A549 (cell line): Measurements from ENCODE around the gene LNPEP. TPM values are rescaled to one million over a fixed set of nuclear protein-coding genes. Genes with fewer than 3 reads are reported as not detected.

Experiments used
- ATAC-seq, 2 experiments: fragments of 200-7000 bp in 1 of 2; fragments of >200 bp in 1 of 2; cut with Nextera tagmentation in 1 of 2; cut with Tn5 transposase in 1 of 2; 3 replicates each; pipeline versions ENCODE4 v1.8.0 to v1.9.1; 2018 to 2020; ENCODE audit warnings: mild to moderate bottlenecking in 1 of 2, moderate library complexity in 1 of 2
- CTCF ChIA-PET: fragments of 300-600 bp; sonication (Branson Sonifier 250); formaldehyde crosslinking; extraction: SDS; loops from one replicate; lab custom pipeline; 2021; ENCODE audit warnings: antibody characterized with exemption, inconsistent platforms; lab: Yijun Ruan, JAX
- POLR2A ChIA-PET: fragments of 350-600 bp; formaldehyde crosslinking; extraction: SDS; loops from one replicate; lab custom pipeline; 2021; ENCODE audit warnings: antibody characterized with exemption, inconsistent platforms; lab: Yijun Ruan, JAX
- DNase-seq, 2 experiments: peaks; one replicate each; pipeline versions ENCODE4 v3.0.0 to v3.0.0-alpha.2; 2011 to 2016; ENCODE audit warnings: low read depth in 1 of 2, low spot score in 1 of 2
- FAIRE-seq: peaks from 2 replicates; lab custom pipeline; 2011; peaks lifted over from hg19 to GRCh38; lab: Jason Lieb, UNC
- H3K27ac ChIP-seq, 2 experiments: fragments of >200 bp; sonication (Bioruptor Twin); formaldehyde crosslinking; 3 replicates each; pipeline ENCODE4 v1.5.1; 2016 to 2017
- H3K4me1 ChIP-seq: fragments of >200 bp; sonication (Bioruptor Twin); formaldehyde crosslinking; 3 replicates; pipeline ENCODE4 v1.6.1; 2016
- H3K4me2 ChIP-seq: fragments of >200 bp; sonication (Bioruptor Twin); formaldehyde crosslinking; 3 replicates; pipeline ENCODE4 v1.6.1; 2016
- H3K4me3 ChIP-seq: fragments of >200 bp; sonication (Bioruptor Twin); formaldehyde crosslinking; 3 replicates; pipeline ENCODE4 v1.5.1; 2016
- H3K9me3 ChIP-seq: fragments of >200 bp; sonication (Bioruptor Twin); formaldehyde crosslinking; 3 replicates; pipeline ENCODE4 v1.6.1; 2016
- CBX2 ChIP-seq: fragments of 200-600 bp; sonication (generic); IDR thresholded peaks from 2 replicates; pipeline ENCODE4 v1.6.1; 2016; ENCODE audit warnings: low read depth, mild to moderate bottlenecking, borderline replicate concordance
- EP300 ChIP-seq, 2 experiments: fragments of >200 bp; sonication (Bioruptor Twin); formaldehyde crosslinking; IDR thresholded peaks; 2 replicates in 1 of 2; 3 replicates in 1 of 2; pipeline ENCODE4 v1.6.1; 2016 to 2017
- FOSB ChIP-seq: fragments of 250-450 bp; sonication (Bioruptor Pico); IDR thresholded peaks from 2 replicates; pipeline ENCODE4 v1.5.0; 2020; ENCODE audit warnings: mild to moderate bottlenecking, moderate library complexity
- FOXS1 ChIP-seq: fragments of 250-450 bp; sonication (Bioruptor Pico); IDR thresholded peaks from 2 replicates; pipeline ENCODE4 v1.5.0; 2020; ENCODE audit warnings: mild to moderate bottlenecking, moderate library complexity
- GATA3 ChIP-seq: IDR thresholded peaks from 2 replicates; pipeline ENCODE4 v1.6.1; 2012; ENCODE audit warnings: borderline replicate concordance
- HDAC2 ChIP-seq: fragments of 200-600 bp; sonication (generic); IDR thresholded peaks from 2 replicates; pipeline ENCODE4 v1.6.1; 2016
- HOXA7 ChIP-seq: fragments of 250-450 bp; sonication (Bioruptor Pico); IDR thresholded peaks from 2 replicates; pipeline ENCODE4 v1.5.0; 2020; ENCODE audit warnings: mild to moderate bottlenecking, moderate library complexity
- HOXB13 ChIP-seq: fragments of 250-450 bp; sonication (Bioruptor Pico); IDR thresholded peaks from 2 replicates; pipeline ENCODE4 v1.5.0; 2020; ENCODE audit warnings: low read depth, mild to moderate bottlenecking, moderate library complexity
- KDM5A ChIP-seq: fragments of 200-600 bp; sonication (generic); IDR thresholded peaks from 2 replicates; pipeline ENCODE4 v1.6.1; 2016; ENCODE audit warnings: antibody characterized with exemption, mild to moderate bottlenecking
- MAFK ChIP-seq: fragments of 450-650 bp; IDR thresholded peaks from 2 replicates; pipeline ENCODE4 v1.6.1; 2014; ENCODE audit not compliant: partially characterized antibody
- MYC ChIP-seq: IDR thresholded peaks from 2 replicates; pipeline ENCODE4 v1.6.1; 2012; ENCODE audit warnings: mild to moderate bottlenecking, inconsistent platforms, low read length, improper control_type of control experiment, borderline replicate concordance
- NFE2L2 ChIP-seq: fragments of 150-350 bp; conservative IDR thresholded peaks from 2 replicates; pipeline ENCODE4 v1.6.1; 2014; ENCODE audit warnings: low read length
- NPAS2 ChIP-seq: fragments of 250-450 bp; sonication (Bioruptor Pico); IDR thresholded peaks from 2 replicates; pipeline ENCODE4 v1.8.0; 2022; ENCODE audit warnings: mild to moderate bottlenecking, moderate library complexity, borderline replicate concordance
- NR3C1 ChIP-seq: fragments of >200 bp; sonication (Bioruptor Twin); formaldehyde crosslinking; IDR thresholded peaks from 3 replicates; pipeline ENCODE4 v1.6.1; 2017
- POLR2AphosphoS2 ChIP-seq: conservative IDR thresholded peaks from 2 replicates; pipeline ENCODE4 v1.6.1; 2012; ENCODE audit warnings: low read length, improper control_type of control experiment, inconsistent platforms
- RCOR1 ChIP-seq: fragments of 150-350 bp; IDR thresholded peaks from 2 replicates; pipeline ENCODE4 v1.6.1; 2014; ENCODE audit warnings: antibody characterized with exemption, low read length, low read depth
- RFX5 ChIP-seq: fragments of 450-650 bp; IDR thresholded peaks from 2 replicates; pipeline ENCODE4 v1.7.1; 2014; ENCODE audit warnings: antibody characterized with exemption, mild to moderate bottlenecking, moderate library complexity
- RNF2 ChIP-seq: fragments of 200-600 bp; sonication (generic); IDR thresholded peaks from 2 replicates; pipeline ENCODE4 v1.6.1; 2016; ENCODE audit warnings: low read depth, mild to moderate bottlenecking, antibody characterized with exemption, moderate library complexity, borderline replicate concordance
- SREBF2 ChIP-seq: fragments of 450-650 bp; IDR thresholded peaks from 2 replicates; pipeline ENCODE4 v1.6.1; 2014; ENCODE audit warnings: mild to moderate bottlenecking, moderate library complexity
- TP53 ChIP-seq: fragments of 250-450 bp; sonication (Bioruptor Pico); IDR thresholded peaks from 2 replicates; pipeline ENCODE4 v1.5.0; 2021; ENCODE audit warnings: mild to moderate bottlenecking, moderate library complexity
- ZFP36 ChIP-seq: fragments of 450-650 bp; IDR thresholded peaks from 2 replicates; pipeline ENCODE4 v1.6.1; 2014; ENCODE audit warnings: borderline replicate concordance; ENCODE audit not compliant: partially characterized antibody
- ZSCAN20 ChIP-seq: fragments of 250-450 bp; sonication (Bioruptor Pico); IDR thresholded peaks from 2 replicates; pipeline ENCODE4 v1.8.0; 2022; ENCODE audit warnings: mild to moderate bottlenecking, moderate library complexity
- WGBS: methylation state at CpG from one replicate; pipeline ENCODE4 v1.1.6; 2017; ENCODE audit errors: missing lambda C conversion rate; 5-methylcytosine and 5-hydroxymethylcytosine counted together
- polyA plus RNA-seq, 4 experiments: library from polyadenylated mRNA; depleted of rRNA in 3 of 4; stranded (reverse); fragments of >200 nt; fragmentation: RNase III in 1 of 4; extraction: RNeasy Plus Mini Kit Qiagen cat#74134 plus additional on column Dnase treatment in 1 of 4; gene quantifications; 2 replicates in 3 of 4; 3 replicates in 1 of 4; pipeline ENCODE4 v1.2.3, GENCODE V29; 2011 to 2017
- TF ChIP-seq, protein P1 (sequence below): IDR thresholded peaks from 2 replicates; pipeline ENCODE4 v1.6.1; 2012
- TF ChIP-seq, protein P2 (sequence below): fragments of 200-600 bp; sonication (generic); IDR thresholded peaks from 2 replicates; pipeline ENCODE4 v1.6.1; 2016; ENCODE audit warnings: antibody characterized with exemption, mild to moderate bottlenecking, moderate library complexity
- TF ChIP-seq, protein P3 (sequence below): fragments of 250-450 bp; sonication (Bioruptor Pico); IDR thresholded peaks from 2 replicates; pipeline ENCODE4 v1.5.0; 2020; ENCODE audit warnings: low read depth, mild to moderate bottlenecking, moderate library complexity
- TF ChIP-seq, protein P4 (sequence below): IDR thresholded peaks from 2 replicates; pipeline ENCODE4 v1.6.1; 2012; ENCODE audit warnings: low read depth, borderline replicate concordance
- TF ChIP-seq, protein P5 (sequence below): fragments of 450-650 bp; IDR thresholded peaks from 2 replicates; pipeline ENCODE4 v1.6.1; 2014; ENCODE audit warnings: antibody characterized with exemption
- TF ChIP-seq, protein P6 (sequence below): fragments of >200 bp; sonication (Bioruptor Twin); formaldehyde crosslinking; IDR thresholded peaks from 3 replicates; pipeline ENCODE4 v1.6.1; 2016

Gene LNPEP
- polyA plus RNA-seq, 2 of the 4 experiments (the other 2 are of a cell fraction): 5.9 to 19.7 TPM

DNA sequence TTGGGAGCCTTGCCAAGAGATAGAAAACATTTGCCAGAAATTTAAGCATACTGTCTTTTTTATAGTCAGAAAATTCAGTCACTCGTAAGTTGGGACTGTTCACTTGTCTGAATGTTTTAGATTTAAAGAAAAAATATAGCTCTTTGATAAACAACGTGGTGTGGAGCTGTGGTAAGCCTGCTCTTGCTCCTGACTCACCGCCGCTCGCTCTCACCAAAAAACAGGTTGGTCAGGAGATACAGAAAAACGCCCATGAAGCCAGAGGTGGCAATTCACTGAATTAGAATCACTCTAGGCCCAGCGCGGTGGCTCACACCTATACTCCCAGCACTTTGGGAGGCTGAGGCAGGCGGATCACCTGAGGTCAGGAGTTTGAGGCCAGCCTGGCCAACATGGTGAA is 6.2 kb downstream of the LNPEP start:
- H3K4me2 ChIP-seq: no peak overlapping the region
- POLR2A ChIA-PET: no interaction called here
- no peak overlapping the region for H3K27ac ChIP-seq
- H3K4me3 ChIP-seq: no peak overlapping the region
- no peak for FAIRE-seq
- WGBS: 95% methylated on average over 9 of the region's 9 CpGs
- ATAC-seq: no peak
- H3K9me3 ChIP-seq: no peaks in the 10 kb centered on the region
- CTCF ChIA-PET: no interaction called here
- H3K4me1 ChIP-seq: peaks cover 21% of the 10 kb centered on the region; the same call in 2 of the 3 replicates
- no peak for DNase-seq
- no peak for TF ChIP-seq TP53 (CRISPR knock-in tag)
- no peak for TF ChIP-seq FOXS1 (CRISPR knock-in tag)
- no peak for TF ChIP-seq ZFP36
- no peak for TF ChIP-seq POLR2AphosphoS2
- TF ChIP-seq RCOR1: no peak
- TF ChIP-seq NR3C1: no peak
- TF ChIP-seq, protein P1, sequence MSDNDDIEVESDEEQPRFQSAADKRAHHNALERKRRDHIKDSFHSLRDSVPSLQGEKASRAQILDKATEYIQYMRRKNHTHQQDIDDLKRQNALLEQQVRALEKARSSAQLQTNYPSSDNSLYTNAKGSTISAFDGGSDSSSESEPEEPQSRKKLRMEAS: no peak
- TF ChIP-seq RNF2: no peak
- TF ChIP-seq HDAC2: no peak
- no peak for TF ChIP-seq EP300 (IDR thresholded peaks at IDR 0.05)
- TF ChIP-seq ZSCAN20: no peak
- no peak for TF ChIP-seq HOXB13 (CRISPR knock-in tag)
- no peak for TF ChIP-seq HOXA7 (CRISPR knock-in tag)
- TF ChIP-seq MYC: no peak
- TF ChIP-seq NPAS2 (CRISPR knock-in tag): no peak
- TF ChIP-seq, protein P2, sequence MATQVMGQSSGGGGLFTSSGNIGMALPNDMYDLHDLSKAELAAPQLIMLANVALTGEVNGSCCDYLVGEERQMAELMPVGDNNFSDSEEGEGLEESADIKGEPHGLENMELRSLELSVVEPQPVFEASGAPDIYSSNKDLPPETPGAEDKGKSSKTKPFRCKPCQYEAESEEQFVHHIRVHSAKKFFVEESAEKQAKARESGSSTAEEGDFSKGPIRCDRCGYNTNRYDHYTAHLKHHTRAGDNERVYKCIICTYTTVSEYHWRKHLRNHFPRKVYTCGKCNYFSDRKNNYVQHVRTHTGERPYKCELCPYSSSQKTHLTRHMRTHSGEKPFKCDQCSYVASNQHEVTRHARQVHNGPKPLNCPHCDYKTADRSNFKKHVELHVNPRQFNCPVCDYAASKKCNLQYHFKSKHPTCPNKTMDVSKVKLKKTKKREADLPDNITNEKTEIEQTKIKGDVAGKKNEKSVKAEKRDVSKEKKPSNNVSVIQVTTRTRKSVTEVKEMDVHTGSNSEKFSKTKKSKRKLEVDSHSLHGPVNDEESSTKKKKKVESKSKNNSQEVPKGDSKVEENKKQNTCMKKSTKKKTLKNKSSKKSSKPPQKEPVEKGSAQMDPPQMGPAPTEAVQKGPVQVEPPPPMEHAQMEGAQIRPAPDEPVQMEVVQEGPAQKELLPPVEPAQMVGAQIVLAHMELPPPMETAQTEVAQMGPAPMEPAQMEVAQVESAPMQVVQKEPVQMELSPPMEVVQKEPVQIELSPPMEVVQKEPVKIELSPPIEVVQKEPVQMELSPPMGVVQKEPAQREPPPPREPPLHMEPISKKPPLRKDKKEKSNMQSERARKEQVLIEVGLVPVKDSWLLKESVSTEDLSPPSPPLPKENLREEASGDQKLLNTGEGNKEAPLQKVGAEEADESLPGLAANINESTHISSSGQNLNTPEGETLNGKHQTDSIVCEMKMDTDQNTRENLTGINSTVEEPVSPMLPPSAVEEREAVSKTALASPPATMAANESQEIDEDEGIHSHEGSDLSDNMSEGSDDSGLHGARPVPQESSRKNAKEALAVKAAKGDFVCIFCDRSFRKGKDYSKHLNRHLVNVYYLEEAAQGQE: no peak
- no peak for TF ChIP-seq MAFK
- TF ChIP-seq SREBF2: no peak
- TF ChIP-seq, protein P3, sequence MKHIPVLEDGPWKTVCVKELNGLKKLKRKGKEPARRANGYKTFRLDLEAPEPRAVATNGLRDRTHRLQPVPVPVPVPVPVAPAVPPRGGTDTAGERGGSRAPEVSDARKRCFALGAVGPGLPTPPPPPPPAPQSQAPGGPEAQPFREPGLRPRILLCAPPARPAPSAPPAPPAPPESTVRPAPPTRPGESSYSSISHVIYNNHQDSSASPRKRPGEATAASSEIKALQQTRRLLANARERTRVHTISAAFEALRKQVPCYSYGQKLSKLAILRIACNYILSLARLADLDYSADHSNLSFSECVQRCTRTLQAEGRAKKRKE (CRISPR knock-in tag): no peak
- TF ChIP-seq, protein P4, sequence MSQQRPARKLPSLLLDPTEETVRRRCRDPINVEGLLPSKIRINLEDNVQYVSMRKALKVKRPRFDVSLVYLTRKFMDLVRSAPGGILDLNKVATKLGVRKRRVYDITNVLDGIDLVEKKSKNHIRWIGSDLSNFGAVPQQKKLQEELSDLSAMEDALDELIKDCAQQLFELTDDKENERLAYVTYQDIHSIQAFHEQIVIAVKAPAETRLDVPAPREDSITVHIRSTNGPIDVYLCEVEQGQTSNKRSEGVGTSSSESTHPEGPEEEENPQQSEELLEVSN: no peak

DNA sequence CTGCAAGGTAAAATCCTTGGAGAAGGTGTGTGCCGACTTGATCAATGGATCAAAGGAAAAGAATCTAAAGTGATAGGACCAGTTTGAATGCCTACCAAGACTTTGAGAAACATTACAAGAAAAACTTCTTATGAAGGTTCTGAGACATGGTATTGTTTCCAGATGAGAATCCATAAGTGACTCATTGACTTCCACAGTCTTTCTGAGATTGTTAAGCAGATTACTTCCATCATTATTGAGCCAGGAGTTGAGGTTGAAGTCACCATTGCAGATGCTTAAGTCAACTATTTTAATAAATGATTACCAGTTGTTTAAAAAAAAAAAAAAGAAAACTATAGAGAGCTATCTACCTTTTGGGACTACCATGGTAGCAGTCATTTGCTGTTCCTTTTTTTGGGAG is 7.0 kb downstream of the LNPEP start:
- Histone ChIP-seq H3K9me3 (no peaks in the 10 kb centered on the region), H3K4me1 (peaks cover 12% of the 10 kb centered on the region; the same call in 2 of the 3 replicates), H3K4me2 (no peak overlapping the region), H3K4me3 (no peak overlapping the region), H3K27ac (no peak overlapping the region)
- 100% methylated on average over 1 of the region's 1 CpG for WGBS
- TF ChIP-seq GATA3 (no peak), FOXS1 (CRISPR knock-in tag) (no peak), TP53 (CRISPR knock-in tag) (no peak), CBX2 (no peak), ZFP36 (no peak), ZSCAN20 (no peak), FOSB (CRISPR knock-in tag) (no peak), NFE2L2 (no peak), RFX5 (no peak), KDM5A (no peak), SREBF2 (no peak), EP300 (IDR thresholded peaks at IDR 0.05) (no peak)
- TF ChIP-seq, protein P5, sequence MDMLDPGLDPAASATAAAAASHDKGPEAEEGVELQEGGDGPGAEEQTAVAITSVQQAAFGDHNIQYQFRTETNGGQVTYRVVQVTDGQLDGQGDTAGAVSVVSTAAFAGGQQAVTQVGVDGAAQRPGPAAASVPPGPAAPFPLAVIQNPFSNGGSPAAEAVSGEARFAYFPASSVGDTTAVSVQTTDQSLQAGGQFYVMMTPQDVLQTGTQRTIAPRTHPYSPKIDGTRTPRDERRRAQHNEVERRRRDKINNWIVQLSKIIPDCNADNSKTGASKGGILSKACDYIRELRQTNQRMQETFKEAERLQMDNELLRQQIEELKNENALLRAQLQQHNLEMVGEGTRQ: no peak
- TF ChIP-seq, protein P6, sequence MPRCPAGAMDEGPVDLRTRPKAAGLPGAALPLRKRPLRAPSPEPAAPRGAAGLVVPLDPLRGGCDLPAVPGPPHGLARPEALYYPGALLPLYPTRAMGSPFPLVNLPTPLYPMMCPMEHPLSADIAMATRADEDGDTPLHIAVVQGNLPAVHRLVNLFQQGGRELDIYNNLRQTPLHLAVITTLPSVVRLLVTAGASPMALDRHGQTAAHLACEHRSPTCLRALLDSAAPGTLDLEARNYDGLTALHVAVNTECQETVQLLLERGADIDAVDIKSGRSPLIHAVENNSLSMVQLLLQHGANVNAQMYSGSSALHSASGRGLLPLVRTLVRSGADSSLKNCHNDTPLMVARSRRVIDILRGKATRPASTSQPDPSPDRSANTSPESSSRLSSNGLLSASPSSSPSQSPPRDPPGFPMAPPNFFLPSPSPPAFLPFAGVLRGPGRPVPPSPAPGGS: no peak
- TF ChIP-seq, all 56 proteins: peak for 0
- ChIA-PET CTCF (interaction anchor here (0.6 kb wide), 1 partner anchor 86 kb away, joined by 3 read pairs; no protein-coding TSS in a partner anchor), POLR2A (no interaction called here)
- ATAC-seq (no peak), FAIRE-seq (no peak), DNase-seq (no peak)
